Measurements from ENCODE around the gene PODN.

Gene PODN

DNA sequence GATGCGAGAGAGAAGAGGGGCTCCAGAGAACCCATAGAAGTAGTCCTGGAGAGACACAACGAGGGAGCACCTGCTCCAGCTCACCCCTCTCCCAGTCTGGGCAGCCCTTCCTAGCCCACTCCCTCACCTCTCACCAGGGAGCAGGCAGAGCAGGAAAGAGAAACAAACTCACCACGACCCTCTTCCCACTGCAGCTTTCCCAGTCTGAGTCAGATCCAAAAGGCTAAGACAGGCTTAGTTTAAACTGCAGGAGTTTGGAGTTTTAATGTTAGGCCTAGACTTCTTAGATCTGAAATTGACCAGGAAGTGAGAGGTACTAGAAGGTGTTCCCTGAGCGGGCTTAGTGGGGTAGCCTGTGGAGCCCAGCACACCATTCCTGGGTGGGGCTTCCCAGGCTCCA lies 50.8 kb downstream of the PODN start:
- DNase-seq (ENCODE audit: low read depth), result no peak
- no peak for TF ChIP-seq CTCF (conservative IDR thresholded peaks at IDR 0.05; ENCODE audit: control insufficient read depth, insufficient read depth, low read depth, low read length)
- no peak overlapping the region for H3K4me3 ChIP-seq (ENCODE audit: control insufficient read depth, low read depth, low read length)

GRCh38 chr1:53114090-53114489 lies 52.1 kb downstream of the PODN start:
- H3K4me3 ChIP-seq (ENCODE audit: control insufficient read depth, low read depth, low read length), result no peak overlapping the region
- no peak for TF ChIP-seq CTCF (conservative IDR thresholded peaks at IDR 0.05; ENCODE audit: control insufficient read depth, insufficient read depth, low read depth, low read length)
- no peak for DNase-seq (ENCODE audit: low read depth)

DNA sequence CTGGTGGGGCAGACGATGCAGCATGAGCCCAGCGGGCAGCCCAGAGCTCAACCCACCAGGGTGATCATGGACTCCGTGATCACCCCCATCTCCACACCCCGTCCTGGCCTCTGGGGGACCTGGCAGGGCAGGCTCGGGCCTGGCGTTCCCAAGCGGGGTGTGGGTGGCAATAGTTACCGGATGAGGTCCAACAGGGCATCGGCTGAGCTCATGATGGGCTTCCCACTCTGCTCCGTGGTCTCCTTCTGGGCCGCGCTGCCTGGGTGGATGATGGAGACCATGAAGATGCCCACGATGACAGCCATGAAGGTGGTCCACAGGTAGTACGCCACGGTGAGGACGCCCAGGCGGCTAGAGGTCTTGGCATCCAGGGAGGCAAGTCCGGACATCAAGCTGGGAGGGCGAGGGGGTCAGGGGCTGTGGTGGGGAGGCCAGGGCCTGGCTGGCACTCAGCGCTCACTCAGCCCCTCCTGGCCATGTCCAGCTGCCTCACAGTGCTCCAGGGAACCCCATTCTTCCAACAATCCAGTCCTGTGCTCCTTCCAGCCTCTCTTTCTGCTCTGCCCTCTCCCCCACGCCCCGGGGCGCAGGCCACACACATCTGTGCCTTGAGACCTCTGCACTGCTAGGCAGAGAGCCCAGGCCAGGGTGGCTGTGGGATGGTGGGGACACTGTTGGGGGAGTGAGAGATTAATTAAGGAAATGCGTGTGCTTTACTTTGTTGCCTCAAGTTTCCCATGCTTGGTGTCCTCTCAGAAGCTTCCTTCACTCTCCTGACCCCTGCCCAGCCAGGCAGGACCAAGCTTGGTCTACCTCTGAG lies 52.8 kb downstream of the PODN start:
- no peak for DNase-seq (ENCODE audit: low read depth)
- TF ChIP-seq CTCF (conservative IDR thresholded peaks at IDR 0.05; ENCODE audit: control insufficient read depth, insufficient read depth, low read depth, low read length), result no peak
- H3K4me3 ChIP-seq (ENCODE audit: control insufficient read depth, low read depth, low read length), result no peak overlapping the region

GRCh38 chr1:53115403-53116306 lies 53.6 kb downstream of the PODN start:
- no peak for DNase-seq (ENCODE audit: low read depth)
- no peak for TF ChIP-seq CTCF (conservative IDR thresholded peaks at IDR 0.05; ENCODE audit: control insufficient read depth, insufficient read depth, low read depth, low read length)

DNA sequence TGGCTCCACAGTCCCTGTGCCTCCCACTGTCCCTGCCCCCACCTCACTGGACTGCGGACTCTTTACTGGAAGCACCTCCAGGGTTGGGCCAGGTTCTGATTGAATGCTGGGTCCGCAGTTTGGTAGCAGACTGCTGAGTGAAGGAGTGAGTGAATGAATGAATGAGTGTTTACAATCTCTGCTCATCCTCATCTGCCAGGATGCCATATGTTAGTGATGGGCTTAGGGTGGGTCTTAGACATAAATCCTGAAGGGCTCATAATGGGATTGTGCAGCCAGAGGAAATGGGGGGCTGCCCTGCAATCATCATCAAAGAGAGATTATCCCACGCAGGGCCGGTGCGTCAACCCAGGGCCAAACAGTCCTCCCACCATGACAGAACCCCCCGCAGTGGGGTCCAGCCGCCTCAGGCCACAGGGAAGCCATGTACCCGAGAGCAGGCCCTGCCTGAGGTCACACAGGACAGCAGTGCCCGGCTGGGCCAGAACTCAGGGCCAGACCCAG lies 54.3 kb downstream of the PODN start:
- DNase-seq (ENCODE audit: low read depth), result no peak
- TF ChIP-seq CTCF (conservative IDR thresholded peaks at IDR 0.05; ENCODE audit: control insufficient read depth, insufficient read depth, low read depth, low read length), result no peak
- no peak overlapping the region for H3K4me3 ChIP-seq (ENCODE audit: control insufficient read depth, low read depth, low read length)

More at GRCh38 chr1:53115403-53116306, 53.6 kb downstream of the PODN start:
- no peak overlapping the region for H3K4me3 ChIP-seq (ENCODE audit: control insufficient read depth, low read depth, low read length)

GRCh38 chr1:53116933-53117600 lies 55.1 kb downstream of the PODN start:
- H3K4me3 ChIP-seq (ENCODE audit: control insufficient read depth, low read depth, low read length), result no peak overlapping the region
- TF ChIP-seq CTCF (conservative IDR thresholded peaks at IDR 0.05; ENCODE audit: control insufficient read depth, insufficient read depth, low read depth, low read length), result no peak
- DNase-seq (ENCODE audit: low read depth), result no peak

All from fibroblast of mammary gland (primary cell).